MCF 10A (cell line): ENCODE data around the gene SEC14L2. TPM values are rescaled to one million over a fixed set of nuclear protein-coding genes. Genes with fewer than 3 reads are reported as not detected.

Source experiments
- BruUV-seq: library from RNA; stranded (reverse); fragments of 400-500 nt; replicated peaks from 2 replicates; lab custom pipeline; 2021; lab: Mats Ljungman, UMichigan
- CTCF ChIA-PET: fragments of 300-600 bp; sonication (Branson Sonifier 250); formaldehyde crosslinking; extraction: SDS; loops from one replicate; lab custom pipeline; 2021; ENCODE audit warnings: antibody characterized with exemption, inconsistent platforms; lab: Yijun Ruan, JAX
- POLR2A ChIA-PET: fragments of 300-600, 350-650 bp; sonication (Branson Sonifier 250); formaldehyde crosslinking; extraction: SDS; loops from one replicate; lab custom pipeline; 2020; ENCODE audit warnings: antibody characterized with exemption, inconsistent platforms; lab: Yijun Ruan, JAX
- DNase-seq: peaks from one replicate; pipeline ENCODE4 v3.0.0-alpha.2; 2018; ENCODE audit not compliant: unreplicated experiment
- H3K27ac Mint-ChIP-seq: one replicate; pipeline ENCODE4 v1.8.0; 2022; ENCODE audit warnings: mild to moderate bottlenecking, low read depth, mixed read lengths; ENCODE audit not compliant: unreplicated experiment
- H3K27me3 Mint-ChIP-seq: one replicate; pipeline ENCODE4 v1.8.0; 2022; ENCODE audit warnings: mixed read lengths; ENCODE audit not compliant: insufficient read depth, unreplicated experiment
- H3K36me3 Mint-ChIP-seq: one replicate; pipeline ENCODE4 v1.8.0; 2022; ENCODE audit warnings: mild to moderate bottlenecking, moderate library complexity, mixed read lengths; ENCODE audit not compliant: insufficient read depth, unreplicated experiment
- H3K4me1 Mint-ChIP-seq: one replicate; pipeline ENCODE4 v1.8.0; 2022; ENCODE audit warnings: mixed read lengths; ENCODE audit not compliant: insufficient read depth, unreplicated experiment
- H3K4me3 Mint-ChIP-seq: one replicate; pipeline ENCODE4 v1.8.0; 2022; ENCODE audit warnings: mild to moderate bottlenecking, moderate library complexity, mixed read lengths; ENCODE audit not compliant: unreplicated experiment
- H3K9me3 Mint-ChIP-seq: one replicate; pipeline ENCODE4 v1.8.0; 2022; ENCODE audit warnings: mixed read lengths; ENCODE audit not compliant: unreplicated experiment
- CTCF ChIP-seq: fragments of 200-600 bp; IDR thresholded peaks from one replicate; pipeline ENCODE4 v1.8.0; 2022; ENCODE audit warnings: antibody characterized with exemption, mild to moderate bottlenecking; ENCODE audit not compliant: unreplicated experiment
- intact Hi-C: fragments of 100-400 bp; cut with micrococcal nuclease; formaldehyde crosslinking; loops from 2 replicates; pipeline ENCODE4 v1.14.1; 2022
- total RNA-seq: library from RNA; stranded (reverse); gene quantifications from 2 replicates; pipeline ENCODE4 v1.2.3, GENCODE V29; 2022

The SEC14L2 gene
- total RNA-seq, 1 experiment from 2014 or later, result 29.1 TPM

GRCh38 chr22:30390974-30391691 is 5.7 kb upstream of the SEC14L2 start:
- ChIA-PET CTCF (interaction anchor here (0.6 to 6.3 kb wide), 36 partner anchors 10 to 424 kb away, joined by 3 to 83 read pairs (median 4); partner anchors contain the start of genes CASTOR1 and MTFP1), POLR2A (interaction anchor here (1.0 to 16.9 kb wide), 6 partner anchors 21 to 364 kb away, joined by 3 to 532 read pairs (median 5); partner anchors contain the start of gene MTFP1)
- H3K27me3 Mint-ChIP-seq, result no peaks in the 10 kb centered on the region
- peak; percentile 85 for DNase-seq
- peaks cover 10% of the 10 kb centered on the region for H3K4me1 Mint-ChIP-seq
- BruUV-seq, result no TSS peak
- H3K4me3 Mint-ChIP-seq, result no peak overlapping the region
- intact Hi-C loops, result loop anchor here (1.0 kb wide), 1 partner anchor 35 kb away; no protein-coding TSS in a partner anchor
- H3K9me3 Mint-ChIP-seq, result no peaks in the 10 kb centered on the region
- peaks cover 7% of the 10 kb centered on the region for H3K36me3 Mint-ChIP-seq
- H3K27ac Mint-ChIP-seq, result no peak overlapping the region
- peak; percentile 81 for TF ChIP-seq CTCF

- intact Hi-C loops, result no loop called here
- CTCF ChIA-PET, result interaction anchor here (0.9 to 6.3 kb wide), 11 partner anchors 12 to 363 kb away, joined by 3 to 83 read pairs (median 13); partner anchors contain the start of genes CASTOR1 and MTFP1
- Mint-ChIP-seq H3K4me3 (no peak overlapping the region), H3K9me3 (no peaks in the 10 kb centered on the region), H3K36me3 (no peaks in the 10 kb centered on the region), H3K4me1 (peaks cover 1% of the 10 kb centered on the region), H3K27ac (no peak overlapping the region), H3K27me3 (no peaks in the 10 kb centered on the region)
- no TSS peak for BruUV-seq
- POLR2A ChIA-PET, result interaction anchor here (0.6 to 16.9 kb wide), 3 partner anchors 19 to 955 kb away, joined by 4 to 532 read pairs (median 13); partner anchors contain the start of gene MTFP1
- DNase-seq, result no peak
- TF ChIP-seq CTCF, result no peak
Measured at GRCh38 chr22:30392661-30393321, 4.0 kb upstream of the SEC14L2 start.

GRCh38 chr22:30393322-30393680 is 3.5 kb upstream of the SEC14L2 start:
- DNase-seq, result no peak
- Mint-ChIP-seq H3K4me1 (peaks cover 6% of the 10 kb centered on the region), H3K27me3 (no peaks in the 10 kb centered on the region), H3K27ac (no peak overlapping the region), H3K36me3 (no peaks in the 10 kb centered on the region), H3K4me3 (no peak overlapping the region), H3K9me3 (no peaks in the 10 kb centered on the region)
- no peak for TF ChIP-seq CTCF
- no TSS peak for BruUV-seq
- POLR2A ChIA-PET, result interaction anchor here (16.9 kb wide), 1 partner anchor 30 kb away, joined by 532 read pairs; the partner anchor contains the start of gene MTFP1
- CTCF ChIA-PET, result interaction anchor here (0.6 to 1.3 kb wide), 4 partner anchors 29 to 93 kb away, joined by 3 to 8 read pairs (median 4); partner anchors contain the start of gene MTFP1
- intact Hi-C loops, result no loop called here

GRCh38 chr22:30393885-30394284 is 2.9 kb upstream of the SEC14L2 start:
- no peaks in the 10 kb centered on the region for H3K27me3 Mint-ChIP-seq
- intact Hi-C loops, result no loop called here
- ChIA-PET CTCF (interaction anchor here (0.6 to 1.4 kb wide), 7 partner anchors 17 to 92 kb away, joined by 3 to 8 read pairs (median 3); partner anchors contain the start of gene MTFP1), POLR2A (interaction anchor here (16.9 kb wide), 1 partner anchor 30 kb away, joined by 532 read pairs; the partner anchor contains the start of gene MTFP1)
- BruUV-seq, result no TSS peak
- peaks cover 12% of the 10 kb centered on the region for H3K4me1 Mint-ChIP-seq
- H3K36me3 Mint-ChIP-seq, result no peaks in the 10 kb centered on the region
- H3K4me3 Mint-ChIP-seq, result no peak overlapping the region
- H3K9me3 Mint-ChIP-seq, result no peaks in the 10 kb centered on the region
- peak overlapping the region; percentile 57 for H3K27ac Mint-ChIP-seq
- no peak for DNase-seq
- no peak for TF ChIP-seq CTCF
